Measurements from ENCODE around the gene ZDHHC8. TPM values are rescaled to one million over a fixed set of nuclear protein-coding genes. Genes with fewer than 3 reads are reported as not detected.

Gene ZDHHC8
- total and polyA plus RNA-seq, 3 experiments from 2014 or later, result 4.4 to 80.7 (median 74.7) TPM

GRCh38 chr22:20102203-20102780 lies 29.3 kb upstream of the ZDHHC8 start:
- Mint-ChIP-seq H3K27me3 (no peaks in the 10 kb centered on the region), H3K36me3 (peaks cover 1 to 61% (median 9%) of the 10 kb centered on the region in 3 donors), H3K9me3 (no peaks in the 10 kb centered on the region), H3K4me1 (peaks cover 34 to 51% (median 38%) of the 10 kb centered on the region in 3 donors), H3K27ac (peak overlapping the region; percentile 72 to 98 (median 92)), H3K4me3 (no peak overlapping the region)
- DNase-seq, result peak in 1 of 5 donors; percentile 18
- Histone ChIP-seq H3K27me3 (ENCODE audit: insufficient read depth, low read length, poor library complexity, severe bottlenecking) (no peaks in the 10 kb centered on the region), H3K27ac (ENCODE audit: low read depth, low read length) (no peak overlapping the region), H3K9me3 (ENCODE audit: low read length) (no peaks in the 10 kb centered on the region), H3K4me3 (ENCODE audit: low read length) (no peak overlapping the region), H3K36me3 (ENCODE audit: insufficient read depth, low read length) (peaks cover 40% of the 10 kb centered on the region), H3K4me1 (ENCODE audit: insufficient read depth, low read length) (peaks cover 28% of the 10 kb centered on the region)
- POLR2A ChIA-PET, result no interaction called here
- CTCF ChIA-PET, result interaction anchor here (1.3 kb wide), 1 partner anchor 11 kb away, joined by 3 read pairs; no protein-coding TSS in a partner anchor

GRCh38 chr22:20105456-20106204 lies 26.0 kb upstream of the ZDHHC8 start:
- Histone ChIP-seq H3K27ac (ENCODE audit: low read depth, low read length) (no peak overlapping the region), H3K4me3 (ENCODE audit: low read length) (no peak overlapping the region), H3K36me3 (ENCODE audit: insufficient read depth, low read length) (peaks cover 53% of the 10 kb centered on the region), H3K4me1 (ENCODE audit: insufficient read depth, low read length) (peaks cover 6% of the 10 kb centered on the region), H3K9me3 (ENCODE audit: low read length) (no peaks in the 10 kb centered on the region), H3K27me3 (ENCODE audit: insufficient read depth, low read length, poor library complexity, severe bottlenecking) (no peaks in the 10 kb centered on the region)
- H3K27ac Mint-ChIP-seq, result peak overlapping the region in 2 of 8 donors; percentile 44 to 72
- H3K36me3 Mint-ChIP-seq, result peaks cover 0 to 67% (median 8%) of the 10 kb centered on the region in 3 donors
- ChIA-PET CTCF (no interaction called here), POLR2A (no interaction called here)
- peak in 1 of 5 donors; percentile 25 for DNase-seq
- no peaks in the 10 kb centered on the region for H3K9me3 Mint-ChIP-seq
- H3K4me1 Mint-ChIP-seq, result peaks cover 7 to 21% (median 9%) of the 10 kb centered on the region in 3 donors
- H3K4me3 Mint-ChIP-seq, result no peak overlapping the region
- no peaks in the 10 kb centered on the region for H3K27me3 Mint-ChIP-seq

GRCh38 chr22:20106205-20106848 lies 25.3 kb upstream of the ZDHHC8 start:
- no peak overlapping the region for H3K4me3 Mint-ChIP-seq
- H3K36me3 ChIP-seq (ENCODE audit: insufficient read depth, low read length), result peaks cover 56% of the 10 kb centered on the region
- H3K4me3 ChIP-seq (ENCODE audit: low read length), result no peak overlapping the region
- H3K9me3 Mint-ChIP-seq, result no peaks in the 10 kb centered on the region
- no peaks in the 10 kb centered on the region for H3K27me3 ChIP-seq (ENCODE audit: insufficient read depth, low read length, poor library complexity, severe bottlenecking)
- H3K27me3 Mint-ChIP-seq, result no peaks in the 10 kb centered on the region
- H3K4me1 ChIP-seq (ENCODE audit: insufficient read depth, low read length), result no peaks in the 10 kb centered on the region
- H3K27ac Mint-ChIP-seq, result peak overlapping the region in 2 of 8 donors; percentile 15 to 72
- peak in 1 of 5 donors; percentile 41 for DNase-seq
- peaks cover 7 to 21% (median 7%) of the 10 kb centered on the region in 3 donors for H3K4me1 Mint-ChIP-seq
- H3K27ac ChIP-seq (ENCODE audit: low read depth, low read length), result no peak overlapping the region
- CTCF ChIA-PET, result no interaction called here
- H3K36me3 Mint-ChIP-seq, result peaks cover 0 to 72% (median 8%) of the 10 kb centered on the region in 3 donors
- no peaks in the 10 kb centered on the region for H3K9me3 ChIP-seq (ENCODE audit: low read length)
- POLR2A ChIA-PET, result no interaction called here

- H3K27ac ChIP-seq (ENCODE audit: low read depth, low read length), result no peak overlapping the region
- H3K27ac Mint-ChIP-seq, result peak overlapping the region in 1 of 8 donors; percentile 15
- H3K4me3 ChIP-seq (ENCODE audit: low read length), result no peak overlapping the region
- peaks cover 58% of the 10 kb centered on the region for H3K36me3 ChIP-seq (ENCODE audit: insufficient read depth, low read length)
- no peaks in the 10 kb centered on the region for H3K27me3 ChIP-seq (ENCODE audit: insufficient read depth, low read length, poor library complexity, severe bottlenecking)
- CTCF ChIA-PET, result no interaction called here
- no peaks in the 10 kb centered on the region for H3K9me3 Mint-ChIP-seq
- H3K36me3 Mint-ChIP-seq, result peaks cover 0 to 76% (median 8%) of the 10 kb centered on the region in 3 donors
- peaks cover 9 to 23% (median 10%) of the 10 kb centered on the region in 3 donors for H3K4me1 Mint-ChIP-seq
- no peak overlapping the region for H3K4me3 Mint-ChIP-seq
- no peaks in the 10 kb centered on the region for H3K9me3 ChIP-seq (ENCODE audit: low read length)
- H3K4me1 ChIP-seq (ENCODE audit: insufficient read depth, low read length), result no peaks in the 10 kb centered on the region
- DNase-seq, result peak in 1 of 5 donors; percentile 33
- no peaks in the 10 kb centered on the region for H3K27me3 Mint-ChIP-seq
- POLR2A ChIA-PET, result interaction anchor here (0.6 kb wide), 1 partner anchor 469 kb away, joined by 4 read pairs; no protein-coding TSS in a partner anchor
Observed at GRCh38 chr22:20106849-20107237, 24.8 kb upstream of the ZDHHC8 start.

GRCh38 chr22:20107471-20107901 lies 24.1 kb upstream of the ZDHHC8 start:
- POLR2A ChIA-PET, result interaction anchor here (0.6 kb wide), 2 partner anchors 36 to 468 kb away, joined by 4 read pairs; no protein-coding TSS in a partner anchor
- peaks cover 0 to 76% (median 8%) of the 10 kb centered on the region in 3 donors for H3K36me3 Mint-ChIP-seq

GRCh38 chr22:20107951-20108756 lies 23.4 kb upstream of the ZDHHC8 start:
- no peaks in the 10 kb centered on the region for H3K9me3 ChIP-seq (ENCODE audit: low read length)

More at GRCh38 chr22:20107471-20107901, 24.1 kb upstream of the ZDHHC8 start:
- H3K4me1 Mint-ChIP-seq, result peaks cover 8 to 20% (median 10%) of the 10 kb centered on the region in 3 donors
- no peaks in the 10 kb centered on the region for H3K9me3 Mint-ChIP-seq
- no peak overlapping the region for H3K4me3 ChIP-seq (ENCODE audit: low read length)
- H3K27ac Mint-ChIP-seq, result peak overlapping the region in 5 of 8 donors; percentile 42 to 96 (median 82)
- no peaks in the 10 kb centered on the region for H3K4me1 ChIP-seq (ENCODE audit: insufficient read depth, low read length)
- no peak overlapping the region for H3K4me3 Mint-ChIP-seq
- no peaks in the 10 kb centered on the region for H3K9me3 ChIP-seq (ENCODE audit: low read length)
- peak in 1 of 5 donors; percentile 39 for DNase-seq
- no peaks in the 10 kb centered on the region for H3K27me3 ChIP-seq (ENCODE audit: insufficient read depth, low read length, poor library complexity, severe bottlenecking)
- peaks cover 64% of the 10 kb centered on the region for H3K36me3 ChIP-seq (ENCODE audit: insufficient read depth, low read length)
- no peaks in the 10 kb centered on the region for H3K27me3 Mint-ChIP-seq
- H3K27ac ChIP-seq (ENCODE audit: low read depth, low read length), result no peak overlapping the region
- CTCF ChIA-PET, result interaction anchor here (1.8 kb wide), 1 partner anchor 15 kb away, joined by 4 read pairs; no protein-coding TSS in a partner anchor

GRCh38 chr22:20108757-20109230 lies 22.8 kb upstream of the ZDHHC8 start:
- Histone ChIP-seq H3K9me3 (ENCODE audit: low read length) (no peaks in the 10 kb centered on the region), H3K4me3 (ENCODE audit: low read length) (no peak overlapping the region), H3K27me3 (ENCODE audit: insufficient read depth, low read length, poor library complexity, severe bottlenecking) (no peaks in the 10 kb centered on the region), H3K27ac (ENCODE audit: low read depth, low read length) (no peak overlapping the region), H3K4me1 (ENCODE audit: insufficient read depth, low read length) (no peaks in the 10 kb centered on the region), H3K36me3 (ENCODE audit: insufficient read depth, low read length) (peaks cover 65% of the 10 kb centered on the region)
- H3K36me3 Mint-ChIP-seq, result peaks cover 0 to 80% (median 4%) of the 10 kb centered on the region in 3 donors
- no peaks in the 10 kb centered on the region for H3K27me3 Mint-ChIP-seq
- no peaks in the 10 kb centered on the region for H3K9me3 Mint-ChIP-seq
- peaks cover 7 to 16% (median 10%) of the 10 kb centered on the region in 3 donors for H3K4me1 Mint-ChIP-seq
- POLR2A ChIA-PET, result interaction anchor here (1.5 kb wide), 1 partner anchor 8 kb away, joined by 5 read pairs; the partner anchor contains the start of gene TRMT2A
- H3K4me3 Mint-ChIP-seq, result no peak overlapping the region
- CTCF ChIA-PET, result interaction anchor here (0.8 to 1.8 kb wide), 2 partner anchors 17 to 20 kb away, joined by 3 to 4 read pairs; no protein-coding TSS in a partner anchor
- DNase-seq, result peak in 1 of 5 donors; percentile 3
- peak overlapping the region in 3 of 8 donors; percentile 12 to 75 (median 70) for H3K27ac Mint-ChIP-seq

More at GRCh38 chr22:20107951-20108756, 23.4 kb upstream of the ZDHHC8 start:
- DNase-seq, result peak in 1 of 5 donors; percentile 38
- H3K9me3 Mint-ChIP-seq, result no peaks in the 10 kb centered on the region
- Histone ChIP-seq H3K36me3 (ENCODE audit: insufficient read depth, low read length) (peaks cover 71% of the 10 kb centered on the region), H3K4me1 (ENCODE audit: insufficient read depth, low read length) (no peaks in the 10 kb centered on the region), H3K27ac (ENCODE audit: low read depth, low read length) (no peak overlapping the region), H3K27me3 (ENCODE audit: insufficient read depth, low read length, poor library complexity, severe bottlenecking) (no peaks in the 10 kb centered on the region), H3K4me3 (ENCODE audit: low read length) (no peak overlapping the region)
- ChIA-PET CTCF (interaction anchor here (0.8 to 1.8 kb wide), 2 partner anchors 16 to 21 kb away, joined by 3 to 4 read pairs; no protein-coding TSS in a partner anchor), POLR2A (interaction anchor here (0.6 to 1.5 kb wide), 2 partner anchors 9 to 37 kb away, joined by 4 to 5 read pairs; partner anchors contain the start of gene TRMT2A)
- no peaks in the 10 kb centered on the region for H3K27me3 Mint-ChIP-seq
- H3K4me1 Mint-ChIP-seq, result peaks cover 7 to 16% (median 10%) of the 10 kb centered on the region in 3 donors
- H3K4me3 Mint-ChIP-seq, result no peak overlapping the region
- peaks cover 0 to 79% (median 8%) of the 10 kb centered on the region in 3 donors for H3K36me3 Mint-ChIP-seq
- peak overlapping the region in 5 of 8 donors; percentile 42 to 96 (median 70) for H3K27ac Mint-ChIP-seq
